ENCODE results near the gene OPN1MW. TPM values are rescaled to one million over a fixed set of nuclear protein-coding genes. Genes with fewer than 3 reads are reported as not detected.
"Not testable (repeated sequence)": the region's sequence is repeated elsewhere in the genome, so short reads cannot be mapped to it uniquely, and the experiment has no call there.

Gene OPN1MW
- total RNA-seq, 1 experiment from 2014 or later: not detected

- CTCF ChIA-PET; H3K4me3 Mint-ChIP-seq (ENCODE audit: unreplicated experiment); H3K9me3 Mint-ChIP-seq (ENCODE audit: unreplicated experiment); POLR2A ChIA-PET; BruUV-seq (replicated peaks); H3K27me3 ChIP-seq (replicated peaks; ENCODE audit: control insufficient read depth, insufficient read depth, low read length); H3K36me3 Mint-ChIP-seq (ENCODE audit: insufficient read depth, unreplicated experiment); H3K36me3 ChIP-seq (ENCODE audit: control insufficient read depth, insufficient read depth, low read length); DNase-seq; intact Hi-C loops (cut with micrococcal nuclease; ENCODE audit: unreplicated experiment); H3K4me1 ChIP-seq; H3K27ac Mint-ChIP-seq (ENCODE audit: unreplicated experiment); H3K9me3 ChIP-seq; H3K4me3 ChIP-seq (ENCODE audit: low read depth, low read length); H3K27me3 Mint-ChIP-seq (ENCODE audit: insufficient read depth, unreplicated experiment); H3K4me1 Mint-ChIP-seq (ENCODE audit: low read depth, unreplicated experiment): not testable (repeated sequence)
These were observed 42.9 kb downstream of the OPN1MW start for GRCh38 chrX:154225292-154225691.

GRCh38 chrX:154226706-154227105 is 44.3 kb downstream of the OPN1MW start:
- H3K9me3 ChIP-seq; H3K4me1 Mint-ChIP-seq (ENCODE audit: low read depth, unreplicated experiment); DNase-seq; H3K27me3 ChIP-seq (replicated peaks; ENCODE audit: control insufficient read depth, insufficient read depth, low read length); H3K4me1 ChIP-seq; BruUV-seq (replicated peaks); H3K4me3 Mint-ChIP-seq (ENCODE audit: unreplicated experiment); intact Hi-C loops (cut with micrococcal nuclease; ENCODE audit: unreplicated experiment); H3K9me3 Mint-ChIP-seq (ENCODE audit: unreplicated experiment); H3K36me3 ChIP-seq (ENCODE audit: control insufficient read depth, insufficient read depth, low read length); POLR2A ChIA-PET; H3K4me3 ChIP-seq (ENCODE audit: low read depth, low read length); H3K36me3 Mint-ChIP-seq (ENCODE audit: insufficient read depth, unreplicated experiment); CTCF ChIA-PET; H3K27ac Mint-ChIP-seq (ENCODE audit: unreplicated experiment); H3K27me3 Mint-ChIP-seq (ENCODE audit: insufficient read depth, unreplicated experiment): not testable (repeated sequence)

DNA sequence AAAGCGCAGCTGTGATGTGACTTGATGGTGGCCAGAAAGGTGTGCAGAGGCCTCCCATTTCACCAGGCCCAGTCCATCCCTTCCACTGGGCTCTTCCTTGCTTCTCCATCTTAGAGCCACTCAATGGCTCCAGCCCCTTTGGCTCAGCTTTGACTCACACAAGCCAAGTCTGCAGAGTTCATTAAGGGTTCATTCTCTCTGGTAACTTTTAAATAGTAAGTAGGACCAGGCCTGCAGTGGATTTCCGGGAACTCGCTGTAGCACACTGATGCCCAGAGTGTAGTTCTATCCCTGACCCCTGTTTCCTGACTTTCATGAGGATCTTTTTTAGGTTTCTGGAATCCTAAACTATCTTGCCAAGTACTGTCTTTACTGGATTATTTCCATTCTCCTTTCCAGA is 49.0 kb downstream of the OPN1MW start:
- CTCF ChIA-PET; H3K9me3 Mint-ChIP-seq (ENCODE audit: unreplicated experiment); intact Hi-C loops (cut with micrococcal nuclease; ENCODE audit: unreplicated experiment); H3K27me3 ChIP-seq (replicated peaks; ENCODE audit: control insufficient read depth, insufficient read depth, low read length); BruUV-seq (replicated peaks); H3K4me3 ChIP-seq (ENCODE audit: low read depth, low read length); H3K9me3 ChIP-seq; DNase-seq; H3K27ac Mint-ChIP-seq (ENCODE audit: unreplicated experiment); H3K36me3 ChIP-seq (ENCODE audit: control insufficient read depth, insufficient read depth, low read length); H3K4me3 Mint-ChIP-seq (ENCODE audit: unreplicated experiment); H3K4me1 Mint-ChIP-seq (ENCODE audit: low read depth, unreplicated experiment); H3K4me1 ChIP-seq; H3K27me3 Mint-ChIP-seq (ENCODE audit: insufficient read depth, unreplicated experiment); POLR2A ChIA-PET; H3K36me3 Mint-ChIP-seq (ENCODE audit: insufficient read depth, unreplicated experiment): not testable (repeated sequence)

GRCh38 chrX:154233620-154234019 is 51.2 kb downstream of the OPN1MW start:
- intact Hi-C loops (cut with micrococcal nuclease; ENCODE audit: unreplicated experiment): not testable (repeated sequence)

GRCh38 chrX:154238939-154239559 is 56.7 kb downstream of the OPN1MW start:
- H3K4me3 Mint-ChIP-seq (ENCODE audit: unreplicated experiment); intact Hi-C loops (cut with micrococcal nuclease; ENCODE audit: unreplicated experiment); H3K27me3 Mint-ChIP-seq (ENCODE audit: insufficient read depth, unreplicated experiment); H3K27me3 ChIP-seq (replicated peaks; ENCODE audit: control insufficient read depth, insufficient read depth, low read length); H3K4me1 Mint-ChIP-seq (ENCODE audit: low read depth, unreplicated experiment); CTCF ChIA-PET; H3K27ac Mint-ChIP-seq (ENCODE audit: unreplicated experiment); H3K9me3 ChIP-seq; H3K36me3 Mint-ChIP-seq (ENCODE audit: insufficient read depth, unreplicated experiment); H3K36me3 ChIP-seq (ENCODE audit: control insufficient read depth, insufficient read depth, low read length); DNase-seq; H3K4me3 ChIP-seq (ENCODE audit: low read depth, low read length); H3K4me1 ChIP-seq; POLR2A ChIA-PET; BruUV-seq (replicated peaks); H3K9me3 Mint-ChIP-seq (ENCODE audit: unreplicated experiment): not testable (repeated sequence)

More at GRCh38 chrX:154233620-154234019, 51.2 kb downstream of the OPN1MW start:
- BruUV-seq (replicated peaks); H3K36me3 ChIP-seq (ENCODE audit: control insufficient read depth, insufficient read depth, low read length); H3K36me3 Mint-ChIP-seq (ENCODE audit: insufficient read depth, unreplicated experiment); CTCF ChIA-PET; H3K4me1 Mint-ChIP-seq (ENCODE audit: low read depth, unreplicated experiment); H3K27ac Mint-ChIP-seq (ENCODE audit: unreplicated experiment); H3K27me3 ChIP-seq (replicated peaks; ENCODE audit: control insufficient read depth, insufficient read depth, low read length); H3K27me3 Mint-ChIP-seq (ENCODE audit: insufficient read depth, unreplicated experiment); DNase-seq; H3K4me3 Mint-ChIP-seq (ENCODE audit: unreplicated experiment); POLR2A ChIA-PET; H3K4me3 ChIP-seq (ENCODE audit: low read depth, low read length); H3K4me1 ChIP-seq; H3K9me3 ChIP-seq; H3K9me3 Mint-ChIP-seq (ENCODE audit: unreplicated experiment): not testable (repeated sequence)

DNA sequence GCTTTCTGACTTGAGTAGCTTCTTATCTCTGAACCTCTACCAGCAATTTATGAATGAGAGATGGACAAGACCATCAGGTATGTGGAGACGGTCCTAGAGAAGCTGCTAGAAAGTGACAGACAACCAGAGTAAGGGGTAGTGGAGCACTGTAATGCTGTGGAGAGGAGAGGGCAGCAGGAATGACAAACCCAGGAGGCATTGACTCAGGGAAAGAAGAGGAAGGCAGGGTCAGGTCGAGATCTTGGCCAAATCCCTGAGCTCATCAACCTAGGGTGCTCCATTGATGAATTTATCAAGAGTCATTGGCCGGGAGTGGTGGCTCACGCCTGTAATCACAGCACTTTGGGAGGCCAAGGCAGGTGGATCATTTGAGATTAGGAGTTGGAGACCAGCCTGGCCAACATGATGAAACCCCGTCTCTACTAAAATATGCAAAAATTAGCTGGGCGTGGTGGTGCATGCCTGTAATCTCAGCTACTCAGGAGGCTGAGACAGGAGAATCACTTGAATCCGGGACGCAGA is 57.6 kb downstream of the OPN1MW start:
- not testable (repeated sequence) for H3K9me3 Mint-ChIP-seq (ENCODE audit: unreplicated experiment); H3K4me1 Mint-ChIP-seq (ENCODE audit: low read depth, unreplicated experiment); DNase-seq

More for the DNA sequence above, 57.6 kb downstream of the OPN1MW start:
- H3K9me3 ChIP-seq; H3K4me3 ChIP-seq (ENCODE audit: low read depth, low read length); H3K27me3 Mint-ChIP-seq (ENCODE audit: insufficient read depth, unreplicated experiment); H3K27me3 ChIP-seq (replicated peaks; ENCODE audit: control insufficient read depth, insufficient read depth, low read length); H3K36me3 Mint-ChIP-seq (ENCODE audit: insufficient read depth, unreplicated experiment); POLR2A ChIA-PET; CTCF ChIA-PET; H3K4me1 ChIP-seq; H3K36me3 ChIP-seq (ENCODE audit: control insufficient read depth, insufficient read depth, low read length); H3K4me3 Mint-ChIP-seq (ENCODE audit: unreplicated experiment); intact Hi-C loops (cut with micrococcal nuclease; ENCODE audit: unreplicated experiment); BruUV-seq (replicated peaks); H3K27ac Mint-ChIP-seq (ENCODE audit: unreplicated experiment): not testable (repeated sequence)

All from Caco-2 (cell line).